ENCODE data around the gene OCA2.

OCA2 gene

DNA sequence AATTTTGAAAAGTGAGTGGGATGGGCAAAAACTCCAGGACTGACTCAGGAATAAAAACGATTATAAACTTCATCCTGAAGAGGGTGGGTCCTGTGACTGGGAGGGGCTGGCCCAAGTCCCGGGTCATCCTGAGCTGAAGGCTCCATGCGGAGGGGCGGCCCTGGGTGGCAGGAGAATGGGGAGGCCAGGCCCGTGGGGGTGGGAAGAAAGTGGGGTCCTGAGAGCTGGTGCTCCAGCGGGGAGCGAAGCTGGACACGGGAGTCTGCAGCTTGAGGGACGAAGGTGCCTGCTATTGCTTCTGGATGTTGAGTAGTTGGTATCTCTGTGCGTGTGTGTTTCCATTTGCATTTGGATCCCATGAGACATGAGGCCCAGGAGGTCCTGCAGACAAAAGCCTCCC lies 4.7 kb upstream of the OCA2 start:
- no peak for DNase-seq (ENCODE audit: low read depth)

DNA sequence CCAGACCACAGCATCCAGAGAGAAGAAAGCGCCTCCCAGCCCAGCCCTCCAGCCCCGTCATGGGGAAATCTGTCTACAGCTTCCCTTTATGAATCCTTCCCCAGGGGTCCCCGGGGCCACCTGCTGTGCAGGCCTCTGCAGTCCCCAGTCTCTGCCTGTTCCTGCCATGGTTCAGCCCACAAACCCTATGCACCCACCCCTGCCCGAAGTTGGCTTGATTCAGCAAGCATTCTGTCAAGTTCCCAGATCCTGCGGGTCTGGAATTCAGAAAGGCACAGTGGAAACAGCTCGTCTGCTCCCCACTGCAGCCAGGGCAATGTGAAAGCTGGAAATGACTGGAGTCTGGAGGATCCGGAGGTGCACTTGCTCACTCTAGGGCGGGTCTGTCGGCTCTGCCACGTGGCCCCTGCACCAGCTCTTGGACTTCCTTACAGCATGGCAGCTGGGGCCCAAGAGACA lies 2.9 kb upstream of the OCA2 start:
- DNase-seq (ENCODE audit: low read depth): no peak

DNA sequence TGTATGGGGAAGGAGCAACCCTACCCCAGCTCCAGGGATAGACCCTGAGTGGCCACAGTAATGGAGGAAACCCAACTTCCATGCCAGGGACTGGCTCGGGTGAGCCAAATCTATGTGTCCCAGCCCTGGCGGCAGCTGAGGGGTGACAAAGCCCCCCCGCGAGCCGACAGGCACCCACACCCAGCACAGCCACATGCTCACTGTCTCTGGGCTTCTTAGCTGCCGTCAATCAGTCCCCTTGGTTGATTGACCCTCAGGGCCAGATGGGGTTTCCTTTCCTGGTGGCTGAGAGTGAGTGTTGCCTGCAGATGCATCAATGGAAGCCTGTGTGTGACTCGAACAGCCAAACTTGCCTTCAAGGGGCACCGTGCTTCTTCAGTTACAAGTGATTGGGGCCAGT lies 2.1 kb upstream of the OCA2 start:
- DNase-seq (ENCODE audit: low read depth): no peak

DNA sequence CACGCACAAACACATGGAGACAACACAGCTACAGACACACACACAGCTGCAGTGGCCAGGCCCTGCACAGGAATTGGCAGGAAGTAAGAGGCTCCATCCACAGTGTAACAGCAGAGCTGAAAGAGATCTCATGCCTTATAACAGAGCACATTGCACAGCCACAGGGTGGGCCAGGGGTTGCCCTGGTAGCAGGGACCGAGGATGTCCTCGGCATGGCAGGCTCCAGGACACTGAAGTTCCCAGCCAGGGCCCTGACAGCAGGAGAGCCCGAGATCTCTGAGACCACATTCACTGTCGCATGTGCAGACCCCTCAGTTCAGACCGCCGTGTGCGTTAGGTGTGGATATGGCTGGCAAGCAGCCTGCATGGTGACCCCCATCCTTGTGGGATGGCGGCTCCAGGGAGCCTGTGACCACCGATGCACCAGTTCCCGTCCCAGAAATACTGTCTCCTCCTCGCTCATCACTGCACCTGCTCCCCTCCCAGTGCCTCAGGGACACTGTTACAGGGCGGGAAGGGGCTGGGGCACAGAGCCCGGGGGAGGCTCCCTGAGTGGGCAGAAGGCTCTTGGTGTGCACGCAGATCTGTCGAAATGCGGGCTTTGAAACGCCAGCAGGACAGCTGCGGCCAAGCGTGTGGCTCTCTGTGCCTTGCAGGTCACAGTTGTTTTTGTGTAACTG lies 1.5 kb upstream of the OCA2 start:
- no peak for DNase-seq (ENCODE audit: low read depth)

DNA sequence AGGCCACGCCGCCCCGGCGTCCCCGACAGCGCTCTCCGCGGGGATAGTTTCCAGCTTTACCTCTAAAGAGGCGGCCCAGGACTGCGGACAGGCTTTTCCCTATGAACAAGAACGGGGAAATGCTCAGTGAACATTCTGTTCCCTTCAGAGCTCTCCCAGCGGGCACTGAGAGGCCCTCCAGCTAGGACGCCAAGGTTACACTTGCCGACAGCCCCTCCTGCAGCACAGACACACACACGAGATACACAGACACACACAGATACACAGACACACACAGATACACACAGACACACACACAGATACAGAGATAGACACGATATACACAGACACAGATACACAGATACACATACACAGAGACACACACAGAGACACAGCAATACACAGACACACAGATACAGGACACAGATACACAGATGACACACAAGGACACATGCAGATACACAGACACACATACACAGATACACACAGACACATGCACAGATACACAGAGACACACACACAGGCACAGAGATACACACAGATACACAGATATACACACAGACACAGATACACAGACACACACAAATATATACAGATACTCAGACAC lies 533 bp upstream of the OCA2 start:
- no peak for DNase-seq (ENCODE audit: low read depth)

DNA sequence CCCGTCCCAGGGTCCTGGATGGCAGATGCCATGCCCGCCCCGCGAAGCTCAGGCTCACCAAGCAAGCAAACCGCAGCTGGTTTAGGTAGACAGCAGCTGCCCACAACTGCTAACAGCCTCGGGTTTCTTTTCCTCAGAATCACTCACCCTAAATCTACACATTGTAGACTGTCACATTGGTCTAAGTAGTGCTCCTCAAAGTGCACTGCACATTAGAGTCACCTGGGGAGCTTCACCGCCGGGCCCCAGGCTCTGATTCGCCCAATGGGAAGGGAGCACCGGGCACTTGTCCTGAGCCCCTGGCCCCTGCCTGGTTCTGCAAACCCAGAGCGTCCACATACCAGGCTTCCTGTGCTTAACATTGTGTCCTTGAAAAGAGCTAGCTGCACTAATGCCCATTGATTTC lies 752 bp downstream of the OCA2 start:
- no peak for DNase-seq (ENCODE audit: low read depth)

DNA sequence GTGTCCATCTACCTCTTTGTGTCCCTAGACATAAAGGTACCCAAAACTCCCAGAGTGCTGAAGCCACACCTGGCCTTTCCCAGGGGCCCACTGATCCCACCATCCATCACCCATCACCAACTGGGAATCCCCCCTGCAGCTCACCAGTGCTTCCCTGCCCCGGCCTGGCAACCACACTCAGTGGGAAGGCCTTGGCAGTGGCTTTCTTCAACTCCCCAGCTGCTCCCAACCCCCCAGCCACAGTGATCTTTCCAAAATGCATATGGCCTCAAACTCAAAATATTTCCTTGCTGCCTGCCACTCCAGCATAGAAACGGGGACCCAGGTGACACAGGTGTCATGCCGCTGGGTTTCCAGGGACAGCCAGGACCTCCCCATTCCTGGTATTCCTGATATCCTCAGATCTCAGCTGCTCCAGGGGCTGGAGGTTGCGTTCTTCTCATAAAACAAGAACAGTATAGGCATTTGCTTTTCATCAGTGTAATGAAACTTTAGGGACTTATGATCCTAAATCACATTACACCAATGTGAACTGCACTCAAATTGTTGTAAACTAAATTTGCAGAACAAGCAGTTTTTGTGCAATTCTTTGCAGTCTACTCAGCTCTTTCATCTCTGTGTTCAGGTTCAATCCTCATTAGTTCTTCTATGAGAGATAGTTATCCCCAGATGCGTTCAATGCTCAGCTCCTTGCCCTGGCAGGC lies 1.3 kb downstream of the OCA2 start:
- DNase-seq (ENCODE audit: low read depth): no peak

DNA sequence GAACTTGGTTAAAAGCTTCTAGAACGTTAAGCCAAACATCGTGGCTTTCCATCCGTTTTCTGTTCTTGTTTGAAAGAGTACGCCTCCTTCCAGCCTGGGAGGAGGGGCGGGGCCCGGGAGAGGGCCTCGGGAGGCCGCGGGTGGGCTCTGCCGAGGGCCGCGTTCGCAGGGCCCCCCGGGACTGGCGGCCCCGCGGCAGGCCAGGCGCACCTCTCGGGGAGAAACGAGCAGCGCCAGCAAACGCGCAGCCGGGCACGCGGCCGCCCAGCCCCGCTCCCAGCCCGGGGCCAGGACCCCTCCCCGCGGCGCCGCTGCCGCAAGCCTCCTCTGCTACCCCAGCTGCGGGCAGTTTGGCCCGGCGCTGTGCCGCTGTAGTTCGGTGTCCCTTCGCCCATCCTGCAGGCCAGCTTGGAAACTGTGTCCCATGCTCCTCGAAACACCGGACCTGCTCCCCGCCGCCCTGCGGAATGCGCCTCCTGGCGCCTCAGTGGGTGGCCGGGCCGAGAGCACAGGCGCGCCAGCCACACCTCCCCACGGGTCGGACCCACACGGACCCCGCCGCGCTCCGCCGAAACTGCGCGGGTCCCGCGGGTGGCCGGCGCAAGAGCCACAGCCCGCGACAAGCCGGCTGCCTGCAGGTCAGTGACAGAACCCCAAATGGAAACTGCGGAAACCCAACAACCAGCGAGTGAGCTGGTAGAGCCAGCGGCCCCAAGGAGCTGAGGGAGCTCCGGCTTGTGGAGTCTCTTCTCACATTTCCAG lies 2.3 kb downstream of the OCA2 start:
- DNase-seq (ENCODE audit: low read depth): no peak

DNA sequence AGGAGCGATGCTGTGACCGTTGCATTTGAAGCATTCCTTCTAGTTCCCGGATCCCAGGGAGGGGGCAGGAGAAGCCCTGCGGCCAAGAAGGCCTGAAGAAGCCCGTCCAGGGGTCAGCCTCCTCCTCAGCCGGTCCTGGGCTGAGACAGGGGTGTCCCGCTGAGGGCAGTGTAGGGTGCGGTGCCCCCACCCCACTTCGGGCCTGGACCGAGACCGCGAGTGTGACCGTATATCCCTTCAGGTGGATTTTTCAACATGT lies 2.8 kb downstream of the OCA2 start:
- DNase-seq (ENCODE audit: low read depth): no peak

DNA sequence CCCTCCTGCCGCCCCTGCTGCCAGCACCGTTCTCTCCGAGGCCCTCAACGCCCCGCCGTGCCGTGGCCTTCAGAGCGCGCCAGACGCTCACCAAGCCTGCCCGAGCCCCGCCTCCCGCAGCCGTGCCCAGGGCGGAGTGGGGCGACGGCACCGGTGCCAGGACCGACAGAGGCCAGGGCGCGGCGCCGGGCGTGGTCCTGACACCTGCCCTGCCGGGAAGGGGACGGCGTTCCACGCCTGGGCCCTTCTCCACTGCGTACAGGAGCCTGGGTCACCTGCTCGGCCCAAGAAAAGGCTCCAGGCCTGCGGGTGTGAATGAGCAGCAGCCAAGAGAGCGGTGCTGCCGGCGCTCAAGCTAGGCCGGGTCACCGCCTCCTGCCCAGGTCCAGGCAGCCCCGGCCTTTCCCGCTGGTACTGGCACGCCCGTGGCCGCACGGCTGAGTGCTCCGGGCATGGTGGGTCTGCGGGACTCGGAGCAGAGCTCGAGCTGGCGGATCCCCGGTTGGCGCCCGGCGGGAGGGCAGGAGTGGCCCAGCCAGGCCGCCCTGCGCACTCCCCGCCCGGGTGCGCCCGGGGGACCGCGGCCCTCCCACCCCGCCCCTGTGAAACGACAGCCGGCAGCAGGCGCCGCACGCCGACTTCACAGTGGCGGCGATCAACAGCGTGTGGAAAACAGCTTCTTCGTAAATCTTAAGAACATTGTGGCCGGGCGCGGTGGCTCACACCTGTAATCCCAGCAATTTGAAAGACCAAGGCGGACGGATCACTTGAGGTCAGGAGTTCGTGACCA lies 4.2 kb downstream of the OCA2 start:
- DNase-seq (ENCODE audit: low read depth): no peak

DNA sequence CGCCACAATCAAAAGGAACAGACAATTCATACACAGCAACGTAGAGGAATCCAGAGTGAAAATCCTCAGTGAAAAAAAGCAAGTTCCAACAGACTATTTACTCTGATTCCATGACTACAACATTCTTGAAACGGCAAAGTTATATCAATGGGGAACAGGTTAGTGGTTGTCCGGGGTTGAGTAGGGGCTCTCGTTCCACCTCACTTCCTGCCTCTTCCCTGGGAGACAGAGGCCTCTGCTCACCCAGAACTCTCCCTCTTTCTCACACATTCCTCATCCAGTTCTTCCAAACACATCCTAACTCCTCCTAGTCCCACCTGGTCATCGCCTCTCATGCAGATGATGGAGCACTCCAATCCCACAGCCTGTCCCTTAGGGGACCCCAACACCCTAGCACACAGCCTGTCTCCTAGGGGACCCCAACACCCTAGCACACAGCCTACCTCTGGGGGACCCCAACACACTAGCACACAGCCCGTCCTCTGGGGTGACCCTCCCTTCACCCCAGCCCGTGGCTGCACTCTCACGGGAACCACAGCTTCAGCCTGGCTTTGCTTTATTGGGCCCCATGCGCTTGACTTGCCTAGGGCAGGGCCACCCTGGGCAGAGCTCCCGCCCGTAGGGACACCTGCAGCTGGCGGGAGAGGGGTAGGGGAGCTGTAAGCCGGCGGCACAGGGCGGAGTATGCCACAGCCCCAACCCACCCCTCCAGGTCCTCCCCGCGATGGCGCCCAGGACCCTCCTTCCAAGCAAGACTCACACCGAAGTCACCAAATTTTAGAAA lies 5.2 kb downstream of the OCA2 start:
- no peak for DNase-seq (ENCODE audit: low read depth)

DNA sequence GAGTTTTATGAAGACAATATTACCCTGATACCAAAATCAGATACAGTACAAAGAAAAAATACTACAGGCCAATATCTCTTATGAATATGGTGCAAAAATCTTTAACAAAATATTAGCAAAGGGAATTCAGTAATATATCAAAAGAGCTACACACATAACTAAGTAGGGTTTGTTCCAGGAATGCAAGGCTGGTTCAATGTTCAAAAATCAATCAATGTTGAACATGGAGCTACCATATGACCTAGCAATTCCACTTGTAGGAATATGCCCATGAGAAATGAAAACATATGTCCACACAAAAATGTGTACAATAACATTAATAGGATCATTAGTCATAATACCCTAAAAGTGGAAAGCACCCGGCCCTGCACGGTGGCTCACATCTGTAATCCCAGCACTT lies 7.8 kb downstream of the OCA2 start:
- DNase-seq (ENCODE audit: low read depth): no peak

DNA sequence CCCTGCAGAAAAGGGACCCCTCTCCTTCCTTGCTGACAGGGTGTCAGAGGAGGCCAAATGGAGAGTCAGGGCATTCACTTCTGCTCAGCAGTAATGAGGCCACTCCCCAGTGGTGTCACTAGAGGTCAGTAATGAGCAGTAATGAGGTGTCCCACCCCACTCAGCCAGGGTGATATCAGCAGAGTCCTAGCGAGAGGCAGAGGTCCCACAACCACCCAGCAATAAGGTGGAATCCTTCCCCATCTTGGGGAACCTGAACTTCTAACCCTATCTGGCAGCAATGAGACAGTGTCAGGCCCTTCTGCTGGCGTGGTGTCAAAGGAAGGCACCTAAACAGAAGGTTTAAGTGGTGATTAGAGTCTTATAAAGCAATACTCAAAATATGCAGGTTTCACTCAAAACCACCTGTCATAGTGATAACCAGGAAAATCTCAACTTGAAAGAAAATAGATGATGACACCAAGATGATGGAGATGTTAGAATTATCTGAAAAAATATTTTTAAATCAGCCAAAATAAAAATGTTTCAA lies 12.9 kb downstream of the OCA2 start:
- DNase-seq (ENCODE audit: low read depth): no peak

DNA sequence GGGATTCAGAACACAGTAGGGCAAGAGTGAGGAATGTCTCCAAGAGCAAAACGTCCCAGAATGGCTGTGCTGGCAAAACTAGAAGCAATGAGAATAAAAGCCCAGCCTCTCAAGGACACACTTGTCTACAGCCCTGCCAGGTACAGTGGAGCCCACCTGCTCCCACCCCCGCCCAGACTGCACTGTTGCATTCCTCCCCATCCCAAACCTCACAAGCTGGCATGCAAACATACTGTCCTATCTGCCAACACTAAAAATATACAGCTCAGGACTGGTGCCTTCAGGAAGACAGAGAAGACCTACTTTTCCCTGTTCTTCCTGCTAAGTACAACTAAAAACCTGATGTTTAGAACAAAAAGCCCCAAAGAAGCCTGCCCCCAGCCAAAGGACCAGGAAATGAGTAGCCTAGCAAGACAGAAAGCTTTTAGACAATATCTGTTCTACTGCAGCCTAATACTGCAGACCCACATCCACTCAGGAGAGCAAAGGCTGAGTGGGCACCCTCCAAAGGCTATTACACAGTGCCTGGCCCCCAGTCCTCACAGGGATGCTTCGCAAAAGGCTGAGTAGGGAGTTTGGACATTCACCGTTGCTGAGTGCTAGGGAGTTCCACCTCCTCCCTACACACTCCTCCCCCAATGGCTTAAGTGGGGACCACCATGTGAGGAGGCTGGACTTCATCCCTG lies 13.5 kb downstream of the OCA2 start:
- DNase-seq (ENCODE audit: low read depth): no peak

DNA sequence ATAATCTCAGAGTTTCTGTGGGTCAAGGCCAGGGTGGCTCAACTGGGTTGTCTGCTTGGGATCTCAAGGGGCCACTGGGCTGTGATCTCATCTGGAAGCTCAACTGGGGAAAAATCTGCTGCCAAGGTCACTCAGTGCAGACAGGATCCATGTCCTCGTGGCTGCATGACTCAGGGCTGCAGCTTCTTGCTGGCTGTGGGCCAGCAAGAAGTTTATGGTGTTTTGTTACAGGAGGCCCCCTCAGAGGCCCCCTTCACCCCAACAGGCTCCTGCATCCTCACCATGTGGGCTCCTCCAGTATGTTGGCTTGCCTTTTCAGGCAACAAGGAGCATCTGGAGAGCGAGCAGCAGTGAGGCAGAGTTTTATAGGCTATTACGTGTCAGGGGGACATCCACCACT lies 14.6 kb downstream of the OCA2 start:
- no peak for DNase-seq (ENCODE audit: low read depth)

DNA sequence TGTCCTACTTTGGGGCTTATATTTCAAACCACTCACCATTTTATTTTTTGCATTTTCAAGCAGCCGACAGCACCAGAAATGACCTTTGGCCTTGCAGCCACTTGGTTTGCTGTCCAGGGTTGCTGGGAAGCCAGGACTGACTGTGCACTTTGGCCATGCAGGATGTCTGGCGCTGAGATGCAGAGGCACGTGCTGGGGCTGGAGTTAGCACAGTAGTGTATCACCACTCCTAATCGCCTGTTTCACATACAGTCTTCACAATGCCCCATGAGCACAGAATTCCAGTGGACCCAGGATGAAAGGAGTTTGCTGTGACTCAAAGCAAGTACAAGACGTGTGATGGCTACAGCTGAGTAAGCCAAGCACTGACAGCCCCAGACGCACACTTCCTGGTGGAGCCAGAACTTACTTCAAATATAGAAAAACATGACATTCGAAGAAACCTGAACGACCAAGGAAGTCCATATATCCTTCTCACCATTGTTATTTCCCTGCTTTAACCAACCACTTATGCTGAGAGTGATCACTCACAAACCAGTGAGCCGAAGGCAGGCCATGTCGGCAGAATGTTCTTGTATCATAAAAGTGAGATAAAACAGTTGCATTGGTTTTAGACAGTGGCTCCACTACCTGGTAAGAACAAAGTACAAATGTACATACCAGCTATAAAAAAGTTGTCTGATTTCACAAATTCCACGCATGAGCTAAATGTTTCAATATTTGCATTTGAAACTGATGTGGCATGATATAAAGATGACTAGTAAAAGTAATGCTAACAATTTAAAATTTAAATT lies 16.0 kb downstream of the OCA2 start:
- no peak for DNase-seq (ENCODE audit: low read depth)

DNA sequence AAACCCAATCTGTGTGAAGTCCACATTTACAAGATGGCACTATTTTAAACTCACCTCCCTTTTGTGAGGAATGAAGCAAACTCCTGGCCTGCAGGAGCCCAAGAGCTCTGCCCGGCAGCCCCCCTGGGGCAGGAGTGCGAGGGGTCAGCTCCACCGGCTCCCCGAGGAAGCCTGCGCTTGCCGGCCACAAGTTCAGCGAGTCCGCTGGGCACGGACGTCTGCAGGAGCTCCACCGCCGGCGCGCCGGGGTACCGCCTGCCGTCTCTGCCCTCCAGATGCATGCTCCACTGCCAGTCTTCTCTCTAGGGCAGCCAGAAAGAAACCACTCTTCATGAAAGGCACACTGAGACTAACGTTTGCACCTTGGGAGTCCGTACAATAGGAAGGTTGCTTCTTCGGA lies 17.5 kb downstream of the OCA2 start:
- no peak for DNase-seq (ENCODE audit: low read depth)

DNA sequence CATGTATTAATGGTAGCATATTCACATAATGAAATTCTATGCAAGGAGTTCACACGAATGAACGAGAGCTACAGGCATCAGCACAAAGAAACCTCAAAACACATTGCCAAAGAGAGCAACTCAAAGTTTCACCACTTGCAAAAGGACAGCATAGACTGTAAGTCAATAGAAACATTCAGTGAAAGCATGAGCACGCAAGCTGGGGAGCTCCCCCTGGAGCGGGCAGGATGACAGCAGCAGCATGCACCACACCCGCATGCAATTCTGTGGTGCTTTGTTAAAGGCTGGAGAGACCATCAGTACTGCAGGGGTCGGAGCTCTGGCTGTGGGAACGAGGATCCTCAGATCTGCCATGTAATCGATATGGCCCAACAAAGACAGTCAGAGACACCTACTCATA lies 18.7 kb downstream of the OCA2 start:
- no peak for DNase-seq (ENCODE audit: low read depth)

DNA sequence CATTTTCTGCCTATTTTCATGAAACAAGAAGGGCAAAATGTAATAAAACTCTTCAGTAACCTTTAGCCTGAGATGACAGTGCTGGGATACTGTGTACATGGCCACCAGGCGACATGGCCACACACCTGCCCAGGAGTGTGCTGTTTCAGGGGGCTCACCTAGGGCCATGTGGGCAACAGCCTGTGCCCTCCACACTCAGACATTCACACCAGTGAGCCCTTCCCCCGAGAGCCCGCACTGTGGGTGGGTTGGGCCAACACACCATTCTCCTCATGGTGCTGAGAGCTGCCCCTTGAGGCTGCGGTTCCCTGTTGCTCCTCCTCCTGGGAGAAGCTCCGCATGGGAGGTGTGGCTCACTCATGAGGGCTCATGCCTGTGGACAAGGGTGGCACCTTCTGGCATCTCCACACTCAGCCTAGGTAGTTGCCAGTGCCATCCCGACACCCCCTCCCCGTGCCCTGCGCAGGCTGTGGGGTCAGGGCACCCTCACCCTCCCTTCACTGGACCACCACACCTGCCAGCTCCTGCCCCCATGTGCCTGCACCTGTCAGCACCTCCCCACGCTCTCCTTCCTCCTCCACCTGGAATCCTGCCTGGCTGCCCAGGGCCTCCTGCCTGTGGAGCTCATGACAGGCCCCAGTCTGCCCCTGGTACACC lies 19.7 kb downstream of the OCA2 start:
- no peak for DNase-seq (ENCODE audit: low read depth)

Data from stimulated activated CD8-positive, alpha-beta memory T cell treated with anti-CD3 and anti-CD28 coated beads, Interleukin-15, amount 100 ng/mL, for 24 hours (primary cell).